Ishikawa (cell line): ENCODE measurements around the gene CD55.

ENCODE experiments used
- TAF1 ChIP-seq: IDR thresholded peaks from 2 replicates; pipeline ENCODE4 v1.6.1; 2012; ENCODE audit warnings: low read depth, mild to moderate bottlenecking
- TF ChIP-seq, protein P1 (sequence below): IDR thresholded peaks from 2 replicates; pipeline ENCODE4 v1.6.1; 2012; ENCODE audit warnings: low read depth, mild to moderate bottlenecking

DNA sequence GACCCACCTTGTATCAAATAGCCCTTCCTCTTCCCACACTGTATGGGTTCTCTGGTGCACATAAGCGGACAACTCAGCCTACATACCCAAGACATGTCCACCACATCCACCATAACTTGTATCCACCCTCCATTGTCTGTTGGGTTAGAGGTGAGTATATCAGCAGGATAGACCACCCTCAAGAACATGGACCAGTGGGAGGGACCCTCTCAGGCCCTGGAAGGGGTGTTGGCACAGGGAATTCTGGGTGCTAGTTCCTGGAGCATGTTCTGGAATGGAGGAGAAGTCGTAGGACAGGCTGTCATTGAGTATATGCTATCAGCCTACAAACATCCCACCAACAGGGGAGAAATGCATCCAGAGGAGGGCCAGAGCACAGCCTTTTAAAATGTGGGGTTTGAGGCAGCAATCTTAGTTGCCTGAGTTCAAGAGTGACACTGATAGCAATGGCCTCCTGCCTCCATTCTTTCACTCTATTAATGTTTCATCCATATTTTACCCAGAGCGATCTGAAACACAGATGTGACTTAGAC, 7.5 kb downstream of the CD55 start:
- TF ChIP-seq TAF1: no peak
- TF ChIP-seq, protein P1, sequence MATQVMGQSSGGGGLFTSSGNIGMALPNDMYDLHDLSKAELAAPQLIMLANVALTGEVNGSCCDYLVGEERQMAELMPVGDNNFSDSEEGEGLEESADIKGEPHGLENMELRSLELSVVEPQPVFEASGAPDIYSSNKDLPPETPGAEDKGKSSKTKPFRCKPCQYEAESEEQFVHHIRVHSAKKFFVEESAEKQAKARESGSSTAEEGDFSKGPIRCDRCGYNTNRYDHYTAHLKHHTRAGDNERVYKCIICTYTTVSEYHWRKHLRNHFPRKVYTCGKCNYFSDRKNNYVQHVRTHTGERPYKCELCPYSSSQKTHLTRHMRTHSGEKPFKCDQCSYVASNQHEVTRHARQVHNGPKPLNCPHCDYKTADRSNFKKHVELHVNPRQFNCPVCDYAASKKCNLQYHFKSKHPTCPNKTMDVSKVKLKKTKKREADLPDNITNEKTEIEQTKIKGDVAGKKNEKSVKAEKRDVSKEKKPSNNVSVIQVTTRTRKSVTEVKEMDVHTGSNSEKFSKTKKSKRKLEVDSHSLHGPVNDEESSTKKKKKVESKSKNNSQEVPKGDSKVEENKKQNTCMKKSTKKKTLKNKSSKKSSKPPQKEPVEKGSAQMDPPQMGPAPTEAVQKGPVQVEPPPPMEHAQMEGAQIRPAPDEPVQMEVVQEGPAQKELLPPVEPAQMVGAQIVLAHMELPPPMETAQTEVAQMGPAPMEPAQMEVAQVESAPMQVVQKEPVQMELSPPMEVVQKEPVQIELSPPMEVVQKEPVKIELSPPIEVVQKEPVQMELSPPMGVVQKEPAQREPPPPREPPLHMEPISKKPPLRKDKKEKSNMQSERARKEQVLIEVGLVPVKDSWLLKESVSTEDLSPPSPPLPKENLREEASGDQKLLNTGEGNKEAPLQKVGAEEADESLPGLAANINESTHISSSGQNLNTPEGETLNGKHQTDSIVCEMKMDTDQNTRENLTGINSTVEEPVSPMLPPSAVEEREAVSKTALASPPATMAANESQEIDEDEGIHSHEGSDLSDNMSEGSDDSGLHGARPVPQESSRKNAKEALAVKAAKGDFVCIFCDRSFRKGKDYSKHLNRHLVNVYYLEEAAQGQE: no peak
